ENCODE results near the gene VAMP7.

GRCh38 chrX:155841232-155841631 is 39.9 kb upstream of the VAMP7 start:
- TF ChIP-seq REST (IDR thresholded peaks at IDR 0.05; ENCODE audit: low read depth, low read length) (no peak), EZH2 (IDR thresholded peaks at IDR 0.05; ENCODE audit: borderline replicate concordance, control insufficient read depth, low read depth, low read length) (no peak), CBX5 (IDR thresholded peaks at IDR 0.05; ENCODE audit: low read depth) (no peak), CTCF (IDR thresholded peaks at IDR 0.05 in 2 of 3, conservative IDR thresholded peaks at IDR 0.05 in 1 of 3; ENCODE audit: control insufficient read depth in 2 of 3, extremely low read depth in 1 of 3, insufficient read depth in 1 of 3, low read depth in 3 of 3, low read length in 3 of 3) (no peak), SREBF2 (IDR thresholded peaks at IDR 0.05; ENCODE audit: low read length) (no peak), CHD2 (IDR thresholded peaks at IDR 0.05; ENCODE audit: borderline replicate concordance, low read depth, low read length) (no peak), ZSCAN29 (IDR thresholded peaks at IDR 0.05) (no peak), SIX5 (IDR thresholded peaks at IDR 0.05; ENCODE audit: low read depth, low read length, severe bottlenecking) (no peak), BHLHE40 (IDR thresholded peaks at IDR 0.05; ENCODE audit: borderline replicate concordance in 1 of 2, low read depth in 2 of 2, low read length in 1 of 2) (no peak), CREM (IDR thresholded peaks at IDR 0.05; ENCODE audit: low read depth) (no peak), EP300 (IDR thresholded peaks at IDR 0.05; ENCODE audit: borderline replicate concordance in 1 of 2, control insufficient read depth in 1 of 2, low read depth in 2 of 2, low read length in 2 of 2) (no peak), CBX3 (IDR thresholded peaks at IDR 0.05; ENCODE audit: borderline replicate concordance, low read depth) (no peak), CHD1 (IDR thresholded peaks at IDR 0.05; ENCODE audit: low read depth, low read length) (no peak)
- TF ChIP-seq, protein P1, sequence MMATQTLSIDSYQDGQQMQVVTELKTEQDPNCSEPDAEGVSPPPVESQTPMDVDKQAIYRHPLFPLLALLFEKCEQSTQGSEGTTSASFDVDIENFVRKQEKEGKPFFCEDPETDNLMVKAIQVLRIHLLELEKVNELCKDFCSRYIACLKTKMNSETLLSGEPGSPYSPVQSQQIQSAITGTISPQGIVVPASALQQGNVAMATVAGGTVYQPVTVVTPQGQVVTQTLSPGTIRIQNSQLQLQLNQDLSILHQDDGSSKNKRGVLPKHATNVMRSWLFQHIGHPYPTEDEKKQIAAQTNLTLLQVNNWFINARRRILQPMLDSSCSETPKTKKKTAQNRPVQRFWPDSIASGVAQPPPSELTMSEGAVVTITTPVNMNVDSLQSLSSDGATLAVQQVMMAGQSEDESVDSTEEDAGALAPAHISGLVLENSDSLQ (IDR thresholded peaks at IDR 0.05): no peak

Measured in GM12878 (cell line).